Stimulated activated CD4-positive, alpha-beta T cell treated with anti-CD3 and anti-CD28 coated beads, Interleukin-2, amount 100 ng/mL, for 24 hours (primary cell): ENCODE measurements around the gene PPM1L.
A peak's percentile ranks its signal among the peaks of the same experiment; 100 is the strongest.
"Not testable (repeated sequence)": the region's sequence is repeated elsewhere in the genome, so short reads cannot be mapped to it uniquely, and the experiment has no call there.

Source experiments
- DNase-seq, 2 donors: peaks; one replicate each; pipeline ENCODE4 v3.0.0-alpha.2; 2020

The PPM1L gene

DNA sequence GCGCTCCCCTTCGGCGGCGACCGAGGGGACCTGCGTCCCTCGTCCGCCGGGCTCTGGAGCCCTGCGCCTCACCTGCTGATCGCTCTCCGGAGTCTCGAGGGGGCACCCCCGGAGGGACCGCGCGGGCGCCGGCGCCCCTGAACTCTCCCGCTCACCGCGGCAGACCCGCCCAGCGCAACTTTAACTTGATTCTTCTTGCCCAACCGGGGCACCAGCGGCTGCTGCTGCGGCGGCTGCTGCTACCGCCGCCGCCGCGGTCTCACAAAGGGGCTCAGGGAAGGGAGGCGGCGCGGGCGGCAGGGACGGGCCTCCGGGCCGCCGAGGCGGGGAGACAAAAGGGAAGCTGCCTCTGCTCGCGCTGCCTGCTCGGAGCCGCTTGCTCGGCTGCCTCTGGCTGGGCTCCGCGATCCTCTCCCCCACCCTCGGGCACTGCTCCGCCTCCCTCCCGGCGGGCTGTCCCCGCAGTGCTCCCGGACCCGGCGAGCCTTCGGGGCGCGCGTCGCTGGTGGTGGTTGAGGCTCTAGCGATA, at the start of gene PPM1L:
Gene PPM1L, plus strand, starts transcription at position 456 of the 529 bp plus-strand sequence.
- DNase-seq, result peak; percentile 62 to 63

DNA sequence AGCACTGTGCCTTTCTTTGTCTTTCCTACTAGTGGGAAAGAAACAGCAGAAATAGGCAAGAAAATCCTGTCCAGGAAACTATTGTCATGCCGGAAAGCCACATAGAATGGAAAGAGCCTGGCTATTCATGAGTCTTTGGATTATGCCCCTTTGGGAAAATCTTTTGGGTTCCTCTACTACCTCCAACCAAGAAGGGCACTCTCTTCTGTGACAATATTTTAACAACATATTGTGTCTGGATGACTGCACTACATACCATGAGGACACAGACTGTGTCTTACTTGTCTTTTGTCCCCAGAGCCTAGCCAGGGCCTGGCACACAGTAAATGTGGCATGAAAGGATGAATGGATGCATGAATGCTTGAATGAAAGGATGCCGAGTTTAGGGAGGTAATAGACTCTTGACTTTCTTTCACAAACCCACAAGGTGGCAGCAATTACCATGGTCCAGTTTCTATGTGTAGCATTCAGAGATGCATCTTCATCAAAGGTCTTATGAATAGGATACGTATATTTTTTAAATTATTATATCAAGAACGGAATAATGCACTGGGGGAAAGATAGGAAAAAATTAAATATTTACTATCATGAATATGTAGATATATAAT, 48.7 kb upstream of the PPM1L start:
- DNase-seq, result peak in 1 of 2 donors; percentile 29

DNA sequence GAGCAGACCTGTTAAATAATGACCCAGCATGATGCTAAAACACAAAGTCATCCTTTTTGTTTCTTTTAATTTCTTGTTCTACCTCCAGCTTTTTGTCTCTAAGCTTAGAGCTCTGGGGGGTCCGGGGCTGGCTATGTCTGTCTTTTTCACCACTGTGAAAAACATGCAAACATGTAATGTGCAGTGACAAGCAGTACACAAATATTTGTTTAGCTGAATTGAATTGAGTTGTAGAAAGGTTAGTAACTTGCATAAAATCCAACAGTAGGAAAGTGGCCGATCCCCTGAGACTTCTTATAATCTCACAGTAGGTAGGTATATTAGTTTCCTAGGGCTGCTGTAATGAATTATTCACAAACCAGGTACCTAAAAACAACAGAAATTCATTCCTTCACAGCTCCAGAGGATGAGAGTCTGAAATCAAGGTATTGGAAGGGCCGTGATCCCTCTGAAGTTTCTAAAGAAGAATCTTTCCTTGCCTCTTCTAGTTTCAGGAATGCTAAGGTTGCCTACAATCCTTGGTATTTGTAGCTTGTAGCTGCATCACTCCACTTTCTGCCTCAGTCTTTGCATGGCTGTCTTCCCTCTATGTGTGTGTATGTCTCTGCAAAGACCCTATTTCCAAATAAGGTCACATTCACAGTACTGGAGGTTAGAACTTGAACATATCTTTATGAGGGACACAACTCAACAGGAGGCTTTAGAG, 46.4 kb upstream of the PPM1L start:
- DNase-seq, result no peak

DNA sequence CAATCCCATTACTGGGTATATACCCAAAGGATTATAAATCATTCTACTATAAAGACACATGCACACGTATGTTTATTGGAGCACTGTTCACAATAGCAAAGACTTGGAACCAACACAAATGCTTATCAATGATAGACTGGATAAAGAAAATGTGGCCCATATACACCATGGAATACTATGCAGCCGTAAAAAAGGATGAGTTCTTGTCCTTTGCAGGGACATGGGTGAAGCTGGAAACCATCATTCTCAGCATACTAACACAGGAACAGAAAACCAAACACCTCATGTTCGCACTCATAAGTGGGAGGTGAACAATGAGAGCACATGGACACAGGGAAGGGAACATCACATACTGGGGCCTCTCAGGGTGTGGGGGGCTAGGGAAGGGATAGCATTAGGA, 42.9 kb upstream of the PPM1L start:
- not testable (repeated sequence) for DNase-seq

DNA sequence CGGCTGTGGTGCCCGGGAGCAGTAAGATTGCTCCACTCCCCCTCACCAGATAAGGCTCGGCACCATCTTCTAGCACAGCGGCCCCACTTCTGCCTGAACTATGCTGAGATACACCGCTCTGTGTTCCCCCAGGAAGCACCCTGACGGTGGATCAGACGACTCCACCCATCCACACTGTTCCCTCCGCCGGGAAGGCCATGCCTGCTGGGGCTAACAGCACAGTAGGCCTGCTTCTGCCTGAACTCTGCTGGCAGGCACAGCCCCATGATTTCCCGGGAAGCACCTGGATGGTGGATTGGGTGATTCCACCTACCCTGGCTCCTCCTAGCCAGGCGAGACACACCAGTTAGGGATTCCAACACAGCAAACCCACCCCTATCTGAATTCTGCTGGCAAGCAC, 36.3 kb upstream of the PPM1L start:
- no peak for DNase-seq

DNA sequence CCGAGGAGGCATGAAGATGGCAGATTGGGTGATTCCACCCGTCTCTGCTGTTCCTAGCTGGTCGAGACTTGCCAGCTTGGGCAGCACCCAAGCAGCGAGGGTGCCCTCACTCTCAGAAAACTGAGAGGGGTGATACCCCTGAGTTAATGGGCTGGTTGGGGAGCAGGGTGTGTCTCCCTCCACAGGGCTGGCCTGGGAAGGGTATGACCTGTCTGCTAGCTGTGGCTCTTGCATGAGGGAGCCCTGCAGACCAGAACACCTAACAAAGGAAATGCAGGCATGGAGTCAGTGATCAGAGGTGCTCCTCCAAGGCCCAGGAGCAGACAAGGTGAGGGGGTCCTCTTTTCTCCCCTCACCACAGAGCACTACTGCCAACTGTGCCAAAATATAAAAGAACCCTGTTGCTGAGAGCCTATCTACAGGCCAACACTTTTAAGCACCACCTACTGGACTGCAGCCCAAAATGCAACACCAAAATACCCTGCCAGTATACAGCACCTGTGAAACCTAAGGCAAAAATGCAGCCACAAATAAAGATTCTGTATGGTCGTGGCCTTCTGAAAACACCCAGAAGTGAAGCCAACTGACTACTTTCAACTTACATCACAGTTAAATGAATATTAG, 35.8 kb upstream of the PPM1L start:
- DNase-seq, result no peak

DNA sequence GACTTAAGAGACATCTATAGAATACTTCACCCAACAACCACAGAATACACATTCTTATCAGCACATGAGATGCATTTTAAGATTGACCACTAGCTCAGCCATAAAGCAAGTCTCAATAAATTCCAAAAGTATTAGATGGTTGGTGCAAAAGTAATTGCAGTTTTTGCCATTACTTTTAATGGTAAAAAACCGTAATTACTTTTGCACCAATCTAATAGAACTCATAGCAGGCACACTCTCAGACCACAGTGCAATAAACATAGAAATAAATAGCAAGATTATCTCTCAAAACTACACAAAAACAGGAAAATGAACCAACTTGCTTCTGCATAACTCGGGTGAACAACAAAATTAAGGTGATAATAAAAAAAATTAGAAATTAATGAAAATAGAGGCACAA, 33.7 kb upstream of the PPM1L start:
- no peak for DNase-seq

DNA sequence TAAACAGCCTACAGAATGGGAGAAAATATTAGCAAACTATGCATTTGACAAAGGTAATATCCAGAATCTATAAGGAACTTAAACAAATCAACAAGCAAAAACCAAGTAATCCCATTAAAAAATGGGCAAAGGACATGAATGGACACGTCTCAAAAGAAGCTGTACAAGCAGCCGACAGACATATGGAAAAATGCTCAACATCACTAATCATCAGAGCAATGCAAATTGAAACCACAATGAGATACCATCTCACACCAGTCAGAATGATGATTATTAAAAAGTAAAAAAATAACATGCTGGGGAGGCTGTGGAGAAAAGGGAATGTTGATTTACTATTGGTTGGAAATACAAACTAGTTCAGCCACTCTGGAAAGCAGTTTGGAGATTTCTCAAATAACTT, 30.7 kb upstream of the PPM1L start:
- no peak for DNase-seq

DNA sequence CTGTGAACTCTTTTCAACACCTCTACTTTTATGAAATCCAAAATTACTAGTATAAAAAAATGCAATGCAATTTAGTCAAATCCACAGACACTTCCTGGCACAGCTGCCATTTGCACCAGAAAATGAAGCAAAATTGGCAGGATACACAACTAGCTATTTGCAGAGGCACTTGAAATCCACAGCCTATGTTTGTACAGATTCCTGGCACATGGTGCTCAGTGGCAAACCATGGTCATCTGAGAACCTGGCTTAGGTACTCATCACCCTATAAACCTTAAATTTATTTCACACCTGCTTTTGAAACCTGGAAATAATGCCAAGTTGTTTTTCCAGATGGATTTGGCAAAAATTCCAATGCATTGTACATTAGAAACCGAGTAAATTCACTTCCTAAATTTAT, 20.2 kb upstream of the PPM1L start:
- no peak for DNase-seq

DNA sequence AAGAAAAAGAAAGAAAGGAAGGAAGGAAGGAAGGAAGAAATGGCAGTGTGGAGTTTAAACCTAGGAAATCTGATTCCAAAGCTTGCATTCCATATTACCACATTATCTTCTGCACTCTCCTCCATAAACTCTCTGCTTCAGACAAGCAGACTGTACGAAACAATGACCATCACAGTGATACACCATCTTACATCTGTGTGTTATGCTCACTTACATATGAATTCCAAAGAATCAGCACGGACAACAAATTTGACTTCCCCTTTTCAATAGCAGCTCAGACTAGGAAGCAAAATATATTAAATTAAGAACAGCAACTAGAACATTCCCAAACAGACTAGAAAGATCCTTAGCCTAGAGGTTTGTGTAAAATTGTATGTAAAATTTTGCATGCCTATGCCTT, 18.0 kb upstream of the PPM1L start:
- no peak for DNase-seq

DNA sequence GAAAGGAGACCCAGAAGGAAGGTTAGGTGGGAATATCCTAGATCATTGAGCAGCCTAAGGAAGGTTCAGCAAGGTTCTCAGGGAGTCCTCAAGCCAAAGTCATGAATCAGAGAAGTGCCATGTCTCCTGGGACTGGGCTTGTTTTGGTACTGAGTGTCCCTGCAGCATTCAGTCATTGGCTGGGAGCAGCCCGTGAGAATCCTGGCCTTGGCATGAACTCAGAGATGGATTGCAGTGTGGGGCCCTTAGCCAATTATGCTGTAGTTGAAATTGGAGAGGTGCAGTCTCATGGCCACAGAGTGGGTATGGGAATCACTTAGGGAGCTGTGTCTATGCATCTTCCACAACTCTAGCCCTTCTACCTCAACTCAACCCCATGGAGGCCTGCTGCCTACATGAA, 17.0 kb upstream of the PPM1L start:
- no peak for DNase-seq

DNA sequence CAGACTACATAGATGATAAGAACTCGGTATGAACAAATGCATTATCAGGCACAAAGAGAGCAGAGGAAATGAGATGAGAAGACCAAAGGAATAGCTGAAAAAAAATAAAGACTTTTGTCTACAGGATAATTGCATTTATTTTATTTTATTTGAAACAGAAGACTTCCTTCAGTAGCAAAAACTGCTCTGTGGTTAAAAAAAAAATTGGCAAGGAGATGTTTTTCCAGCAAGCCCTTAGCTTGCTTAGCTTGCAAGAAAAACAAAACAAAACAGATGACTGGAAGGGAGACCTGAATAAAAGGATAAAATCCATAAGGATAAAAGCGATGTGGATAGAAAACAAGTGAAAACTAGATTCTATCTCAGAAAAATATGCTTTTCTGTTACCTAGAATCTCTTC, 9.1 kb upstream of the PPM1L start:
- no peak for DNase-seq

DNA sequence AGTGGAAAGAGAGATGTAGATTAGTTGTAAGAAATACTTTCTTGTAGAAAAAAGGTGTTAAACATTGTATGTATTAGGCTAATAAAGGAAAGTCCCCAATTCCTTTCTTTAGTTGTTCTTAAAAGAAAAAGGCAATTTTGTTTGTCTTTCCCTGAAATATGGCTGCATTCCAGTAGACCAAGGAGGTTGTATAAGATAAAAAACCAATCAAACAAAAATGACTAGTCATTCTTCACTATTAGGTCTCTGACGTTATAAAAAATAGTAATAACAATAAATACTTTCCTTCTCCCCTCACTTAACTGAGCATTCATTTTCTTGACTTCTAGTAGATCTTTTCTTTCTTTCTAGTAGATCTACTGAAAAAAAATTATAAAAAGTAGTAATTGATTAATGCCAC, 8.6 kb upstream of the PPM1L start:
- DNase-seq, result no peak

DNA sequence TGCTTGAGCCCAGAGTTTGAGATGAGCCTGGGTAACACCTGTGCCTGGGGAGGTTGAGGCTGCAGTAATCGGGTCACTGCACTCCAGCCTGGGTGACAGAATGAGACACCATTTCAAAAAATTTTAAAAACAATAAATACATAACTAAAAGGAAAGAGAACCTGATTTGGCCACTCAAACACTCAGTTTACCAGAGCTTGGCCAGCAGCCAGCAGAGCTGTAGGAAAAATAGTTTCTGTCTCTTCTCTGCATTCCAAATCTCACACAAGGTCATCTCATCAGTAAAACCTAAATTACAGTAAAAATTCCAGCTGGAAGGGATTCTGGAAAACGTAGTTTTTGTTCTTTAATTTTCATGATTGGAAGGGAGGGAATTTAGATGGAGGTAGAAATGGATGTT, 7.8 kb upstream of the PPM1L start:
- DNase-seq, result no peak

DNA sequence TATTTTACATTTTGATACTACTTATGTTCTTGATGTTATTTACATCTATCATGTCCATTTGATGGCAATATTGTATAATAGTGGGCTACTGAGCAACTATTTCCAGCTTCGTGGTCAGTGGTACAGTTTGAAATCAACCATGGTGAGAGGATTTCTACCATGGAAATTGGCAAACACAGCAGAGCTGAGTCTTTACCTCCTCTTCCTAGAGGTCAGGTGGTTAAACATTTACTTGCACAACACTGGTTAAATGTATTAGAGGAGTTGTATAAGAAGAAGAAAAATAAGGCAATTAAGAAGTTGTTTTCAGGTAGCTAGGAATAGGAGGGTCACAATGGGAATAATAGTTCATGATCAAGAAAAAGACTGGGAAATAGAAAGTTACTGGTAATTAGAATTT, 7.2 kb upstream of the PPM1L start:
- no peak for DNase-seq

DNA sequence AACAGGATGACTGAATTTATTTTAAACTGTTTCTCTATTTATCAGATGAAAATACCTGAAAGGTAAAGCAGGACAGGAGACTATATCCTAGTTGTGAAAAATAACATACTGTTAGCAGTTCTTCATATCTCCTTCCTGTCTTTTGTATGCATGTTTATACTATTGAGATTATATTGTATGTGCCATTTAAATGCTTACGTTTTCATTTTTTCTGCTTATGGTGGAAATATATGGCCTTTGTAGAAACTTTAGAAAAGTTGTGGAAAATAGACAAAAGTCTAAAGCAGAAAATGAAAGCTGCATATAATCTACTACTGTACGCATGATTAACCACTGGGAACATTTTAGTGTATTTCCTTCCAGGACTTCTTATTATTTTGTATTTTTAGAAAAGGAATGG, 2.1 kb upstream of the PPM1L start:
- DNase-seq, result no peak

DNA sequence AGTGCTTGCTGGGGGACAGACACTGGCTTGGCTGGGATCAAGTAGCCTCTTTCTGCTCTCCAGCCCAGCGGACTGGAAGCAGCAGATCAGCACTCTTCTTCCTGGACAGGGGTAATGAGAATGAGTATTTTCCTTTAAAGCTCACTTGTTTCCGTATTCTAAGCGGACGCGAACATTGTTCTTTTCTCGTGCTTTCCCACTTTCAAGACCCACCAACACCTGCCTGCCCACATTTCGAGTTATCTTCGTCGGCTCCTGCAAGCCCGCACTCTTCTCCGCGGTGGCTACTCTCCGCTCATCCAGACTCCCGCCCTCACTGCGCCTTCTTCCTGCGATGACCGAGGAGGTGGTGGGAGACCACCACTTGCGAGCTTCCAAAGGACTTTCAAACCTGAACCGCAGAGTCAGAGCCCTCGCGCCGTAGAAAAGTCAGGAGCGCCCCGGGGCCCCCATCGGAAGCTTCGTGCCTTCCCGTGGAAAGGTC, 1.6 kb upstream of the PPM1L start:
- peak in 1 of 2 donors; percentile 31 for DNase-seq

DNA sequence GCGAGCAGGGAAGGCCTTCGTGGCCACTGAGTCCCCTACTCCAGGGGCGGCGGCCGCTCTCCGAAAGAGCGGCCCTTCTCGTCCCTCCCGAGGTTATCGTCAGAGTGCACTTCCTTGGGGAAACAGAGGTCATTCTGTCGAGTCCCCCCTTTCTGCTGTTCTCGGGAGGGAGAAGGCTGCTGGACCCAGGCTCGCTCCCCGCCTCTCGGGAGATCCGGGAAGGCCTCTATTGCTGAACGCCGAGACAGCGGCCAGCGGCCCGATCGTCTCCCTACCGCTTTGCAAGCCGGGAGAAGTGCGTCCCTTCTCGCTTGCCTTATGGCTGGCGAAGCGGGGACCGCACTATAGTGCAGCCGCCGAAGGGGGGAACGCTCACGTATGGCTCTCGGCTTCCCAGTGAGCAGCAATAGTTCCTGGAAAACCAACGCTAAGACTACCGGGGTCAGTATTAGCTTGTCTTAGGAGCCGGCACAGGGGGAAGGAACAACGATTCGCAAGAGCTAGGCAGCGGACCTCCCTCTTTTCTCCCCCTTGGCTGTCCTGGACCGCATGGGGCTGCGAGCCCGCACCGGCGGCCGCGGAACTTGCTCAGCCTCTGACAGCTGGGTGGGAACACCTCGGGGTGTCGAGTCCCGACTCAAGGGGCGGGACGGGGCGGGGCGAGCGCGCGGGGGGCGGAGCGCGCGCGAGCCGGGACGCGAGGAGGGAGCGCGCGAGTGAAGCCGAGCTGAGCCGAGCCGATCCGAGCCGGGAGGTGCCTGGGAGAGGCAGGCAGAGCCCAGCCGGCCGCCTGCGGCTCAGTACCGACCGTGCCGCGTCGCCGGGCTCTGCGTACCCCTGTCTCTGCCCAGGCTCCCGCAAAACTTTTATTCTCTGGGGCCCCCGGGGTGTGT, 930 bp upstream of the PPM1L start:
- peak; percentile 88 to 90 for DNase-seq

DNA sequence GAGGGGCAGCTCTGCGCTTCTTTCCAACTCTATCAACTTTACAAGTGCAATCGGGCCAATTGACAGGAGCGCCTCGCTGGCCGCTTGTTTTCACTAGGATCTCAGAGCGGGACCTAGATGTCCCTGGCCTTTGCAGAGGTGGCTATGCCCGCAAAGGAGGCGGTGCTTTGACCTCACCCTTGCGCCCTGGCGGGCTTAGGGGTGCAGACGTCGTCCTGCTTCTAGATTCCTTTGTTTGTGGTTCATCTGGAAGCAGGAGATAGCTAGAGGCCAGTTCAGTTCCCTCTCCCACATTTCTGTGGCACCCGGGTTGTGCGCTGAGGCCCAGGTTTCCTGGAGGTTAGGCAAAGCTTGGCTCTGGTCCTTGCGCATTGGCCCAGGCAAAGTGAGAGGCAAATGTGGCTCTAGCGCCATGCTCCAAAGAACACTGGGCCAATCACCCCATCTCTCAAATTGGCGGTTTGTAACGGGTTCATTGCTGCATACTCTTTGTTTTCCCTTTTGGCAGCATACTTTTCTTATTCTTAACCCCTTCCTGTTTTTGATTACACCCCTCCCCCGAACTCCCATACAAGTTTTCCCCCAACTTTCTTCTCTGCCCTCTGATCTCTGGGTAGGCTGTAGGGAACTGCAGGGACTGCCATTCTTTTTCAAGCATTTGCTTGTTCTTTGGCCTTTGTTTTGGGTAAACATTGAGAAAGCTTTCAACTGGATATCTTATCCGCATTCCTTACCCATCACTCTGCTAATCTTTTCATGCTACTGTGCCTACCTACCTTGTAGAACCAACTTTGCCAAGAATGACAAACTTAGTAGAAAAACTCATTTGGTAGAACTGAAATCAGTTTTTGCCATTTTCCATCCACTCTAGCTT, 1.4 kb downstream of the PPM1L start:
- peak in 1 of 2 donors; percentile 3 for DNase-seq

DNA sequence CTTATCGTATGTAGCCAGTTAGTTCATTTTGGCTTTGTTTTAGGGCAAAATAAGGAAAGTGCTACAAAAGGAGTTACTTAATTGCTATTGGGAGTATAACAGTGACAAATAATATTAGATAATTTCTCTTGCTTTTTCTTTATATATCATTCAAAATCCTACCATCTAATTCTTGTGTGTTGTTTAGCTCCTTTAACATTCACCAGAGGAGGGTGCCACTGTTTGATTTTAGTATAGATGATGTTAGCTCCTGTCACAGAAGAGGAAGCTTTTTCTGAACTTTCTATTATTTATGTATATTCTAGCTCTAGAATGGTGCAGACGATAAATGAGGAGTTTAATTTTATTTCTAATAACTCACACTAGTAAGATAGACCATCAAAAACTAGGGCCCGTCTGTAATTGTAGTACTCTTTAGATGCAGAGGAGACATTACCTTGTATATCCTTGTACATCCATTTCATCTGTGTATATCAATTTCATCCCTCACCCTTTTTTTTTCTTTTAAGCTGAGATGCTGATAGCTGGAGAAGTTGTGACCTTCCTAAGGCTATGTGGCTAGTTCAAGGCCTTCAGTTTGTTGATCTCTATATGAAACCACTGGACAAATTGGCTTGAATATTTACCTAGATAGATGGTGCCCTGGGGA, 3.0 kb downstream of the PPM1L start:
- DNase-seq, result no peak

DNA sequence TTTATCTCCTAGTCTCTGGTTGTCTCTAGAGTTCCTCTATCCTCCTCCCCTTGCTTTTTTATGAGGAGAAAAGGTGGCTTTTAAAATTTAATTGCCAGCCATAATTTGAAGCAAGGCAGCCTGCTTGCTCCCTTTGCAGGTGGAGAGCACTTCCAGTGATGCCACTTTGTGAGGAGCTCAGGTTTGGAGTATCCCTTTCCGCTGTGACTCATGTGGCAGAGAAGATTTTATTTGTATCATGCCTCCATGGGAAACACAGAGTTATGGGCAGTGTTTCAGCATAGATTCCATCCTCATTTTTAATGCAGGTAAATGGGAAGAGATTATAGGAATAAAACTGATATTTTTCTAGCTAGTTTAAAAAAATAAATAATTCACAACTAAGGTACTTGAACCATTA, 7.0 kb downstream of the PPM1L start:
- no peak for DNase-seq
